Left renal pelvis (tissue), 4 donors: ENCODE data around the gene NTM. TPM values are rescaled to one million over a fixed set of nuclear protein-coding genes. Genes with fewer than 3 reads are reported as not detected.

Experiments used
- DNase-seq, 4 donors: peaks; one replicate each; pipeline ENCODE4 v3.0.0-alpha.2; 2013; ENCODE audit warnings: low read depth in 4 of 4, low spot score in 3 of 4
- polyA plus RNA-seq, 4 donors: library from polyadenylated mRNA; unstranded; fragments of 120-200 nt; gene quantifications; one replicate each; pipeline ENCODE4 v1.2.1, GENCODE V29; 2013; ENCODE audit not compliant: insufficient read length in 4 of 4

The NTM gene
- polyA plus RNA-seq, 4 donors = 41.2 to 80.3 (median 50.2) TPM

- DNase-seq = no peak
Measured at GRCh38 chr11:131969261-131969660, 598.8 kb downstream of the NTM start.

DNA sequence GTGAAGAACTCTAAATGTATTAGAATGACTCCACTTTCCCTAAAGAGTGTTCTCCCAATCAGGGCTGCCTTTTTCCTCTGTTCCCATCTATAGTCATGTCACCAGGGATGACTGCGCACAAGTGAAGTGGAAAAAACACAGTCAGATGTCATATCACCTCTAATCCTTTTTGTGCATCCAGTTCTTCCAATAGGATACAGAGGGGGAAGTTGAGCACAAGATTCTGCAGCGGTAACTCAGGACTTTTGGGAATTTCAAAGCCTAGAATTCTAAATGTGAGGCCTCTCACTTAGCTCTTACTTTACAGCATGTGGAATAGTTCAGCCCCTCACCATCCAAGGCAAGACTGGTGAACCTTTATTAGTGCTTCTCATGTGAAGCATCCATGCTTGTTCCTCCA, 602.6 kb downstream of the NTM start:
- no peak for DNase-seq

DNA sequence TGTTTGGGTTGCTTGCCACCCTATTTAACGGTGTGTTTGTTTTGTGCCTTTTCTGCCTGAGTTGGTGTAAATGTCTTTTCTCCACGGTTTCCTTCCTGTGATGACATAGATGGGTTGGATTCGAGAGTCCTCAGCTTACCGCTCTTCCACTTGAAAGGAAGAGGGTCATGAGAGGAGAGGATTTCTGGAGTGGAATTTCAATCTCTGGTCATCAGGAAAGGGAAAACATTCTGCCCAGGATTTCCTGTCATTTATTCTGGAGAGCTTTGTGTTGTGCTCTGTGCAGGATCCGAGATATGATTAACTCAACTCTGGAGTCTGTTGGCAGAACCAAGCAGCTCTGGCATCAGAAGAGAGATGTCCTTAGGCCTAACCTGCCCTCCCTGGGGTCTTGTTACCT, 605.2 kb downstream of the NTM start:
- no peak for DNase-seq

DNA sequence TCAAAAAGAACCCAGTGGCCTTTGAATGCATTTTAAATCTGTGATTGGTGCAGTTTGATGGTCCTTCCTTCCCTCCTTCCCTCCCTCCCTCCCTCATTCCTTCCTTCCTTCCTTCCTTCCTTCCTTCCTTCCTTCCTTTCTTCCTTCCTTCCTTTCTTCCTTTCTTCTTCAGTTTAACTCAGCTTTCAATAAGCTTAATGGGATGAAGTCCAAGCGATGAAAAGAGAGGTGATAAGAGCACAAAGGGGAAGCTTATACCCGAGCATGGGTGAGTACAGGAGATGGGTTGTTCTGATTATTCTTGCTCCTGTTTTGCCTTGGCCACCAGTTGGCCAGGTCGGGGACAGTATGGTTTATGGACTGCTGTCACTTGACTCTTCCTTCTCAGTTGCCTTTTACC, 605.6 kb downstream of the NTM start:
- no peak for DNase-seq

DNA sequence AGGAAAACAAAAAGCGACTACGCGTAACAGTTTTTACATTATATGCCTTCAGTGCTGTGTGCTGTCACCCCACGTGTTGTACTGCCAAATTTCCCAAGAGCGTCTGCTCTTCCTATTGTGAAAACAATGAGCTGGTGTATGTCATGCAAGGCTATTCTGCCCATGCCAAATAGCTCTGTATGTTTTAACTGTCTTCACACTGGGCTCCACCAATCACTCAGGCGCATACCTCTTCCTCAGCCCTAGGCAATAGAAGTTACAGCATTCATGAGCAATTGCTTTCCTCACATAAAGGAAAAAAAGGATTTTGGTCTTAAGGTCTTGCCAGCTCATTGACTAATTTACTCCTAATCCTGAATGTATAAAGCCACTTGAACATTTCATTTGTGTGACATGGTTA, 606.8 kb downstream of the NTM start:
- no peak for DNase-seq

DNA sequence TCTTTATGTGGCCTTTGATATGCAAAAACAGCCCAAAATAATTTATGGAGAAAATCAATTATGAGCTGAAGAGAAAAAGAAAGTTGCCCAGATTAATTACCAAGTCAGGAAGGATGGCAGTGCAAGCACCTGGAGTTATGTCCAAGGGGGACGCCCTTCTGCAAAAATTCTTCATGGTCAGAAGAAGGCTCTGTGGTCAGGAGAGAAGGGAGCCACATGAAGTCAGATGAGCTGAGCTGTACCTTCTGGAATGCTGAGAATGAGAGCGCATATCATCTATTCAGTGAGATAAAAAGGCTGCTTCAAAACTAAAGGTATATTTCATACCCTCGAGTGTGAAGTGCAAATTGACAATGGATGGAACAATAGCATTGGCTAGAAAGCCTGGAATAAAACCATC, 607.4 kb downstream of the NTM start:
- DNase-seq = no peak

DNA sequence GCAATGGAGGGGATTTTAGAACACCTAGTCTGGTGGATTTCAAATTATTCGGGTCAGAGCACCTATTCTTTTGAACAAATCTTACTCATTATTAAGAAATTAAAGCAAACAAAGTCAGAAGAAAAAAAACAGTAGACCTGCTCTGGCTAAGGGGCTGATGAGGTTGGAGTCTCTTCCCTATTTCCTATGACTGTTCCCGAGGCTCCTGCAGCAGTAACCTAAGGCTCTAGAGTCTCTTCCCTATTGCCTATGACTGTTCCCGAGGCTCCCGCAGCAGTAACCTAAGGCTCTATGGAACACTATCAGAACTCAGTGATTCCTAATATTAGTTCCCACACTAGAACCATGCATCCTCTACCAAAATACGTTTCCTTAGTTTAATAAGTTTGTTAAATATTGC, 607.9 kb downstream of the NTM start:
- no peak for DNase-seq

GRCh38 chr11:131979364-131979763, 608.9 kb downstream of the NTM start:
- no peak for DNase-seq

- no peak for DNase-seq
Measured at GRCh38 chr11:131980199-131980598, 609.8 kb downstream of the NTM start.

GRCh38 chr11:131980888-131981668, 610.7 kb downstream of the NTM start:
- DNase-seq = no peak

GRCh38 chr11:131982154-131982553, 611.7 kb downstream of the NTM start:
- DNase-seq = no peak

GRCh38 chr11:131985846-131986301, 615.5 kb downstream of the NTM start:
- no peak for DNase-seq

DNA sequence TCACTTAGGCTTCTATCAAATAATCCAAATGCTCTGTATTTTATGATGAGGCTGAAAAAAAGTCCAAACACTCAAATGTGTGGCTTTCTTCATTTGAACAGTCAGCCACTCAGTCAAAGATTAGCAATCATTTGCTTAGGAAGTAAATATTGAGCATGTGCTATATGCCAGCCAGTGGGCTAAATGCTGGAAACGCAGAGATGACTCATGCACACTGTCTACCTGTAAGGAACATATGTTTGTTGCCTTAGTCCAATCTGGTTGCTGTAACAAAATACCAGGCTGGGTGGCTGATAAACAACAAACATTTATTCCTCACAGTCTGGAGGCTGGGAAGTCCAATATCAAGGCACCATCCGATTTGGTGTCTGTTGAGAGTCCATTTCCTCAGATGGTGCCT, 617.3 kb downstream of the NTM start:
- no peak for DNase-seq

DNA sequence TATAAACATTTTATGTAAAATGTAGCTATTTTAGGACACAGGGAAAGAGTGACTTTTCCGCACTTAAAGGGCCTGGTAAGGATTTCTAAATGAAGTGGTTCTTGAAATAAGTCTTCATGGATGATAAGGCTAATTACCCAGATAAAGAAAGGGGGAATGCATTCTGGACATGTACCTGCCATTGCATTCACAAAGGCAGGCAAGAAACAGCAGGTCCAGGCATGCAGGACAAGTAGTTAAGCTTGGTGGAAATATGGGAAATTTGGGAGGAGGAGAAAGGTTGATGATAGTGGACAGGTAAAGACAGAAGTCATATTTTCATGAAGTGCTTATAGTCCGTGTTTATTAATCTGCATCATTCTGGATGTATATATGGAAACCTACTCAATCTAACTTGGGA, 621.2 kb downstream of the NTM start:
- no peak for DNase-seq

DNA sequence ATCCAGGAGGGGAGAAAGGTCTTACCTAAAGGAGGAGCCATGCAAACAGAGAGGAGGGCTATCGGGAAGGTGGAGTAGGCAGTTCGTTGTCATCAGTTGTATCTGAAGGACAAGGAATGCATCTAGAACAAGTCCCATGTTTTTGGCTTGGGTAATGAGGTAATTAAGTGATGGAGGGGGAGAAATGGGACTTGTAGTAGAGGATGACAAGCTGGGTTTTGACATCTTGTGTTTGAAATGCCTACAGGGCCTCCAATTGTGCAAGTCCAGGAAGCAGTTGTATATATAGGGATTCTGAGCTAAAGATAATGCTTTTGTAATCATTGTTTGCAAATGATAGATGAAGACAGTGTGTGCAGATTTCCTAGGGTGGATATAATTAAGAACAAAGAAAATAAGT, 622.8 kb downstream of the NTM start:
- DNase-seq = no peak

DNA sequence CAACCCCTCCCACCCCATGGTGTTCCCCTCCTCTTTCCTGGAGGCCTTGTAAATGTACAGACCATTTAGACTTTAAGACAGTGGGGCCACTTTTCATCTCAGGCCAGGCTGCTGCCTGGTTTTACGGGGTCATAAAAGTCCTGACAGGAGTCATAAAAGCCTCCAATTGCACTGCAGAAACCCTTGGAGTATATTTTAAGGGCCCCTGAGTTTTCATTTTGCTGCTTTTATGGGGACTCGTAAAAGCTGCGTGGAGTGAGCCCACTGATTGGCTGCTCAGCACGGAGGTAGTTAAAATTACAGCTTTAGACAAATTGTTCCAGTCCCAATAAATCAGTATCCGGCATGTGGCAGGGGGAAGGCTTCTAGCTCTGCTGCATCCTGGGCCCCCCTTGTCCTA, 627.6 kb downstream of the NTM start:
- DNase-seq = peak; percentile 45 to 81 (median 70)

DNA sequence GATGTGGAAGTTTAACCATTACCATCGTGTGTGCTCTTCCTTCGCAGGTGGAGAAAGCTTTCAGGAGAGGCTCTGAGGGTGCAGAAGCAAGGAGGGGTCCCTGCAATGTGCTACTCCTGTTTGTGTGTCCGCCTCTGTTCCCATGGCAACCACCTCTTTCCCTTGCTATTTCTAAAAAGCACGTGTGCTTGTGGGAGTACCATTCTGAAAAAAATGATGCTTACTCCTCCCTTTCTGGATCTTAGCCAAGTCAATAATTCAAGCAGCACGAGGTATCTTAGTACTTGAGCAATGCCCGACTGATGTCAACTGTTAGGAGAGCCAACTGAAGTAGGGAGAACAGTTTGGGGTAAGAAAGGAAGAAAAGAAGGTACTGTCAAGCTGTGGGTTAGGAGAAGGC, 628.7 kb downstream of the NTM start:
- peak in 1 of 4 donors; percentile 47 for DNase-seq

GRCh38 chr11:131999955-132000354, 629.5 kb downstream of the NTM start:
- DNase-seq = no peak

DNA sequence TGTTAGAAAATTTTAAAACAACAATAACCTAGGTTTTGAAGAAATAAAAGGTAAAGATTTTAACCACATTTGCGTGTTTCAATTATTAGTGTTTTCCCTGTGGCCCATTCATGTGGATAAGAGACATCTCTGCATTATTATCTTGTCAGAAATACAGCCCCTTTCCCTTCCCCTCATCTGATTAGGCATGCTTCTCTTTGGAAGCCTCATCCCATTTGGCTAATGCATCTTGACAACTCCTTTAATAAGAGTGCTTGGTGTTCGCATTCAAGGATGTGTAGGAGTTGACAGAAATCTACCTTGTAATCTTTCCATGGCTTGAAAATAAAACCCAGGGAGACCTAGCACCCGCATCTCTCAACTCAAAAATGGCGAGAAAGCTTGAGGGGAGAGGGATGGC, 635.5 kb downstream of the NTM start:
- DNase-seq = no peak

- DNase-seq = no peak
Measured at GRCh38 chr11:132006884-132007580, 636.6 kb downstream of the NTM start.

GRCh38 chr11:132008226-132008625, 637.8 kb downstream of the NTM start:
- DNase-seq = no peak

DNA sequence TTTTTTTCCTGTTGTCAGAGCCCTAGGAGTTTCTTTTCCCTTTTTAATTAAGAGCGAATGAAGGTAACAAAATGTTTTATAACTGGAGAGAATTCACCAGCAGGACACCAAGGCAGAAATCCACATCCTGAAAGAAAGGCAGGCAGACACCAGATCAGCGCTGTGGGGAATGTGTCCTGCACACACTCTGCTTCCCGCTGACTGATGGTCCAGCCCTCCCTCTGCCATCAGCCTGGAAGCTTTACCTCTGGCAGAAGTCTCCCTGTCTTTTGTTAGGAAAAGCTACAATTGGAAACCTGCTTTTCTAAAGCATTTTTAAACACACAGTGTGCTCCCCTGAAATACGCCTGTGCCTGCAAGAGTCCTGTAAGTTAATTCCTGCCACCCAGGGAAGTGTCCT, 638.5 kb downstream of the NTM start:
- no peak for DNase-seq
